Measurements from ENCODE around the gene SH3PXD2A. TPM values are rescaled to one million over a fixed set of nuclear protein-coding genes. Genes with fewer than 3 reads are reported as not detected.

Gene SH3PXD2A
- total RNA-seq, 1 donor from 2014 or later: 17.3 TPM

GRCh38 chr10:103768345-103768744 is 87.0 kb downstream of the SH3PXD2A start:
- H3K79me2 ChIP-seq (ENCODE audit: insufficient read depth, low read length): no peaks in the 10 kb centered on the region
- no peak overlapping the region for H2AFZ ChIP-seq (ENCODE audit: low read depth, low read length)
- H3K4me1 ChIP-seq (ENCODE audit: insufficient read depth, low read length): peaks cover 43% of the 10 kb centered on the region
- no peaks in the 10 kb centered on the region for H3K36me3 ChIP-seq (ENCODE audit: insufficient read depth, low read length)
- no peaks in the 10 kb centered on the region for H3K9me3 ChIP-seq (ENCODE audit: insufficient read depth, low read depth, low read length)
- H3K4me3 ChIP-seq (ENCODE audit: insufficient read depth, low read depth, low read length): no peak overlapping the region
- no peaks in the 10 kb centered on the region for H3K27me3 Mint-ChIP-seq (ENCODE audit: low read depth, unreplicated experiment)
- no peak for TF ChIP-seq EZH2 (IDR thresholded peaks at IDR 0.05; ENCODE audit: insufficient read depth, low read length)
- TF ChIP-seq CTCF (IDR thresholded peaks at IDR 0.05; ENCODE audit: insufficient read depth, low read depth, low read length): no peak
- H3K9ac ChIP-seq (ENCODE audit: low read length): no peak overlapping the region
- peaks cover 24% of the 10 kb centered on the region for H3K4me1 Mint-ChIP-seq (ENCODE audit: low read depth, unreplicated experiment)
- no peak overlapping the region for H3K4me2 ChIP-seq (ENCODE audit: low read length)
- no peak overlapping the region for H3K4me3 Mint-ChIP-seq (ENCODE audit: unreplicated experiment)
- no peaks in the 10 kb centered on the region for H4K20me1 ChIP-seq (ENCODE audit: insufficient read depth, low read length)
- H3K27ac ChIP-seq (ENCODE audit: low read depth, low read length): no peak overlapping the region
- H3K27me3 ChIP-seq (ENCODE audit: insufficient read depth, low read length): no peaks in the 10 kb centered on the region
- FAIRE-seq (no peak), DNase-seq (ENCODE audit: low read depth) (no peak)
- H3K36me3 Mint-ChIP-seq (ENCODE audit: low read depth, unreplicated experiment): no peaks in the 10 kb centered on the region
- no peak overlapping the region for H3K27ac Mint-ChIP-seq (ENCODE audit: unreplicated experiment)
- no peaks in the 10 kb centered on the region for H3K9me3 Mint-ChIP-seq (ENCODE audit: unreplicated experiment)

GRCh38 chr10:103767756-103768155 is 87.6 kb downstream of the SH3PXD2A start:
- no peaks in the 10 kb centered on the region for H3K9me3 ChIP-seq (ENCODE audit: insufficient read depth, low read depth, low read length)
- Mint-ChIP-seq H3K9me3 (ENCODE audit: unreplicated experiment) (no peaks in the 10 kb centered on the region), H3K36me3 (ENCODE audit: low read depth, unreplicated experiment) (no peaks in the 10 kb centered on the region), H3K4me3 (ENCODE audit: unreplicated experiment) (no peak overlapping the region), H3K4me1 (ENCODE audit: low read depth, unreplicated experiment) (peaks cover 30% of the 10 kb centered on the region), H3K27me3 (ENCODE audit: low read depth, unreplicated experiment) (no peaks in the 10 kb centered on the region), H3K27ac (ENCODE audit: unreplicated experiment) (no peak overlapping the region)
- H3K27ac ChIP-seq (ENCODE audit: low read depth, low read length): no peak overlapping the region
- H3K4me2 ChIP-seq (ENCODE audit: low read length): no peak overlapping the region
- H3K36me3 ChIP-seq (ENCODE audit: insufficient read depth, low read length): no peaks in the 10 kb centered on the region
- H2AFZ ChIP-seq (ENCODE audit: low read depth, low read length): no peak overlapping the region
- no peak for TF ChIP-seq CTCF (IDR thresholded peaks at IDR 0.05; ENCODE audit: insufficient read depth, low read depth, low read length)
- no peak for TF ChIP-seq EZH2 (IDR thresholded peaks at IDR 0.05; ENCODE audit: insufficient read depth, low read length)
- no peak overlapping the region for H3K9ac ChIP-seq (ENCODE audit: low read length)
- DNase-seq (ENCODE audit: low read depth): no peak
- H4K20me1 ChIP-seq (ENCODE audit: insufficient read depth, low read length): no peaks in the 10 kb centered on the region
- peaks cover 46% of the 10 kb centered on the region for H3K4me1 ChIP-seq (ENCODE audit: insufficient read depth, low read length)
- H3K27me3 ChIP-seq (ENCODE audit: insufficient read depth, low read length): no peaks in the 10 kb centered on the region
- no peak for FAIRE-seq
- H3K4me3 ChIP-seq (ENCODE audit: insufficient read depth, low read depth, low read length): no peak overlapping the region
- no peaks in the 10 kb centered on the region for H3K79me2 ChIP-seq (ENCODE audit: insufficient read depth, low read length)

- H3K36me3 ChIP-seq (ENCODE audit: insufficient read depth, low read length): no peaks in the 10 kb centered on the region
- H3K4me1 Mint-ChIP-seq (ENCODE audit: low read depth, unreplicated experiment): peaks cover 31% of the 10 kb centered on the region
- no peak overlapping the region for H3K27ac ChIP-seq (ENCODE audit: low read depth, low read length)
- no peak overlapping the region for H3K4me3 Mint-ChIP-seq (ENCODE audit: unreplicated experiment)
- no peak overlapping the region for H3K9ac ChIP-seq (ENCODE audit: low read length)
- no peak for FAIRE-seq
- H3K9me3 Mint-ChIP-seq (ENCODE audit: unreplicated experiment): no peaks in the 10 kb centered on the region
- no peaks in the 10 kb centered on the region for H3K36me3 Mint-ChIP-seq (ENCODE audit: low read depth, unreplicated experiment)
- no peaks in the 10 kb centered on the region for H3K9me3 ChIP-seq (ENCODE audit: insufficient read depth, low read depth, low read length)
- no peak overlapping the region for H3K4me2 ChIP-seq (ENCODE audit: low read length)
- no peak overlapping the region for H3K4me3 ChIP-seq (ENCODE audit: insufficient read depth, low read depth, low read length)
- no peak overlapping the region for H2AFZ ChIP-seq (ENCODE audit: low read depth, low read length)
- DNase-seq (ENCODE audit: low read depth): no peak
- no peaks in the 10 kb centered on the region for H3K27me3 ChIP-seq (ENCODE audit: insufficient read depth, low read length)
- H3K27ac Mint-ChIP-seq (ENCODE audit: unreplicated experiment): no peak overlapping the region
- H3K27me3 Mint-ChIP-seq (ENCODE audit: low read depth, unreplicated experiment): no peaks in the 10 kb centered on the region
- peaks cover 38% of the 10 kb centered on the region for H3K4me1 ChIP-seq (ENCODE audit: insufficient read depth, low read length)
- TF ChIP-seq EZH2 (IDR thresholded peaks at IDR 0.05; ENCODE audit: insufficient read depth, low read length) (no peak), CTCF (IDR thresholded peaks at IDR 0.05; ENCODE audit: insufficient read depth, low read depth, low read length) (no peak)
- H3K79me2 ChIP-seq (ENCODE audit: insufficient read depth, low read length): no peaks in the 10 kb centered on the region
- no peaks in the 10 kb centered on the region for H4K20me1 ChIP-seq (ENCODE audit: insufficient read depth, low read length)
Measured at GRCh38 chr10:103766751-103767505, 88.4 kb downstream of the SH3PXD2A start.
